Measurements from ENCODE around the gene ERN2. TPM values are rescaled to one million over a fixed set of nuclear protein-coding genes. Genes with fewer than 3 reads are reported as not detected.

Gene ERN2
- total RNA-seq, 2 donors from 2014 or later: 3.2 TPM; not detected in 1

DNA sequence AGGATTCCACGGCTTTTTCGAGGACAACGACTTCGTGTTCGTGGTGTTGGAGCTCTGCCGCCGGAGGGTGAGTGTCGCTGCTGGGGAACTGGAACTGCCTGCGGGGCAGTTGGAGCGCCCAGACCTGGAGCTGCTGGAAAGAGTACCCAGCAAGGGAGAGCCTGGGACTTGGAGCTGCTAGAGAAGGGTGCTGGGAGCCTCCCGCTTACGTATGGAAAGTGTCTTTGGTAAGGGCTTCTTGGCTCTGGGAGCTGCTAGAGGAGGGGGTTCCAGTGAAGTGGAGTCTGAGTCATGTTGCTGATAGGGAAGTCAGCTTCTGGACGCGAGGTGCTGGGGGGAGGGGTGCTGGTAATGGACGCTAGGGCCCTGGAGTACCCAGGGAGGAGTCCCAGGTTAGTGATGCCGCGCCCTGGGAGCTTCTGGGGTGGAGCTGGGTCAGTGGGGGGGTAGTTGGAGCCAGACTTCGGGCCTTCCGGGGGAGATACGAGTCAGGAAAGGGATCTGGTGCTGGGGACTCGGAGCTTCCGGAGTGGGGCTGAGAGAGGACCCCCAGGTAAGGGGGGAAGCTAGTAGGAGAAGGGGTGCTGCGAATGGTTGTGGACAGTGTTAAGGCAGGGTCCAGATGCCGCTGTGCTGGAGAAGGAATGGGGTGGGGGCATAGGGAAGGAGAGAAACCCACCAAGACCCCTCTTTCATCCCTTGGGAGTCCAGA, 33.6 kb downstream of the ERN2 start:
- Histone ChIP-seq H3K4me3 (peak overlapping the region; percentile 77), H3K27ac (no peak overlapping the region), H3K9me3 (no peaks in the 10 kb centered on the region), H3K4me1 (ENCODE audit: control insufficient read depth in 1 of 2, low read depth in 2 of 2) (peaks cover 7 to 16% of the 10 kb centered on the region in 2 donors), H3K27me3 (replicated peaks; ENCODE audit: insufficient read depth) (no peaks in the 10 kb centered on the region), H3K36me3 (peaks cover 3% of the 10 kb centered on the region)
- DNase-seq (ENCODE audit: low spot score) (no peak), ATAC-seq (ENCODE audit: insufficient number of reproducible peaks, low FRiP score, low read depth) (no peak)
- TF ChIP-seq, protein P1, sequence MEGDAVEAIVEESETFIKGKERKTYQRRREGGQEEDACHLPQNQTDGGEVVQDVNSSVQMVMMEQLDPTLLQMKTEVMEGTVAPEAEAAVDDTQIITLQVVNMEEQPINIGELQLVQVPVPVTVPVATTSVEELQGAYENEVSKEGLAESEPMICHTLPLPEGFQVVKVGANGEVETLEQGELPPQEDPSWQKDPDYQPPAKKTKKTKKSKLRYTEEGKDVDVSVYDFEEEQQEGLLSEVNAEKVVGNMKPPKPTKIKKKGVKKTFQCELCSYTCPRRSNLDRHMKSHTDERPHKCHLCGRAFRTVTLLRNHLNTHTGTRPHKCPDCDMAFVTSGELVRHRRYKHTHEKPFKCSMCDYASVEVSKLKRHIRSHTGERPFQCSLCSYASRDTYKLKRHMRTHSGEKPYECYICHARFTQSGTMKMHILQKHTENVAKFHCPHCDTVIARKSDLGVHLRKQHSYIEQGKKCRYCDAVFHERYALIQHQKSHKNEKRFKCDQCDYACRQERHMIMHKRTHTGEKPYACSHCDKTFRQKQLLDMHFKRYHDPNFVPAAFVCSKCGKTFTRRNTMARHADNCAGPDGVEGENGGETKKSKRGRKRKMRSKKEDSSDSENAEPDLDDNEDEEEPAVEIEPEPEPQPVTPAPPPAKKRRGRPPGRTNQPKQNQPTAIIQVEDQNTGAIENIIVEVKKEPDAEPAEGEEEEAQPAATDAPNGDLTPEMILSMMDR (IDR thresholded peaks at IDR 0.05): no peak

DNA sequence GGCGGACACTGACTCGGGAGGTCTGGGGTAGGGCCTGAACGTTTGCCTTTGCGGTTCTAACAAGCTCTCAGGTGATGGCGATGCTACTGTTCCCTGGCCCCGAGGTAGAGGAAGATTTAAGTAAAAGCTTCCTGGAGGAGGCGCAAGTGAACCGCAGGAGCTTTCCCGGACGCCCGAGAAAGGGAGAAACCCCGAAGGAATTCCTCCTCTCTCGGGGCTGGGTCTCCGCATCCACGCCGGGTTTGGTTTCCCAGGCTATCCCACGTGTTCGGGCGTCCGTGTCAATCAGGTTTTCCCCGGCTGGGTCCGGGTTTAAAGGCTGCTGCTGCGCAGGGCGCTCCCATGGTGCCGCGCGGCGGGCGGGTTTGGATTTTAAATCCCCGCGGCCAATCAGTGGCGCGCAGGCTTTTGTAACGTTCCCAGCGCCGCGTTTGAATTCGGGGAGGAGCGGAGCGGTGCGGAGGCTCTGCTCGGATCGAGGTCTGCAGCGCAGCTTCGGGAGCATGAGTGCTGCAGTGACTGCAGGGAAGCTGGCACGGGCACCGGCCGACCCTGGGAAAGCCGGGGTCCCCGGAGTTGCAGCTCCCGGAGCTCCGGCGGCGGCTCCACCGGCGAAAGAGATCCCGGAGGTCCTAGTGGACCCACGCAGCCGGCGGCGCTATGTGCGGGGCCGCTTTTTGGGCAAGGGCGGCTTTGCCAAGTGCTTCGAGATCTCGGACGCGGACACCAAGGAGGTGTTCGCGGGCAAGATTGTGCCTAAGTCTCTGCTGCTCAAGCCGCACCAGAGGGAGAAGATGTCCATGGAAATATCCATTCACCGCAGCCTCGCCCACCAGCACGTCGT, 34.4 kb downstream of the ERN2 start, which contains the start of gene PLK1:
Gene PLK1 (plus strand): TSS at position 460 of the 844 bp plus-strand sequence. CDS start 44 bp downstream, at position 504.
- TF ChIP-seq, protein P1 (IDR thresholded peaks at IDR 0.05): no peak
- peaks cover under 1% of the 10 kb centered on the region for H3K36me3 ChIP-seq
- peaks cover 7 to 16% of the 10 kb centered on the region in 2 donors for H3K4me1 ChIP-seq (ENCODE audit: control insufficient read depth in 1 of 2, low read depth in 2 of 2)
- no peak within 1 kb of the TSS for H3K27ac ChIP-seq
- peak; percentile 60 for ATAC-seq (ENCODE audit: insufficient number of reproducible peaks, low FRiP score, low read depth)
- H3K27me3 ChIP-seq (replicated peaks; ENCODE audit: insufficient read depth): no peaks in the 10 kb centered on the region
- peak within 1 kb of the TSS; percentile 77 for H3K4me3 ChIP-seq
- DNase-seq (ENCODE audit: low spot score): peak; percentile 34
- no peaks in the 10 kb centered on the region for H3K9me3 ChIP-seq

DNA sequence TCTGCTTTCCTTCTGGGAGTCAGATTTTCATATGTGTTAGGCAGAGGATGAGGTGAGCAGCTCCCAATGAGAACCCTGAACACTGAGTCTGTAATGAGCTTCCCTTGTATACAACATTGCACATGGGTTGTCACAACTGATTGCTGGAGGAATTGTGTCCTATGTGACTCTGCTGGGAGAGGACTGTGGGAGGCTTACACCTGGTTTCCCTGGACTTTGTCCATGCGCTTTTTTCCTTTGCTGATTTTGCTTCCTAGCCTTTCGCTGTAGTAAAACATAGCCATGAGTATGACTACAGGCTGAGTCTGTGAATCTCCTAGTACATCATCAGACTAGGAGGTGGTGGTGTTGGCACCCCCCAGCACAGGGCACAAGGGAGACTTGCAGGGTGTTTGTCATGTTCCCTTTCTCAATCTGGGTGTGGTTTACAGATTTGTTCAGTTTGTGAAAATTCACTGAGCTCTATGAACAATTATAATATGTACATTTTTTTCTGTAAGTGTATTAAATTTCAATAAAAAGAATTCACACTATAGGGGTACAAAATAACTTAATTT, 36.0 kb downstream of the ERN2 start:
- Histone ChIP-seq H3K9me3 (no peaks in the 10 kb centered on the region), H3K27me3 (replicated peaks; ENCODE audit: insufficient read depth) (no peaks in the 10 kb centered on the region), H3K4me1 (ENCODE audit: control insufficient read depth in 1 of 2, low read depth in 2 of 2) (peaks cover 7 to 16% of the 10 kb centered on the region in 2 donors), H3K27ac (no peak overlapping the region), H3K36me3 (no peaks in the 10 kb centered on the region), H3K4me3 (no peak overlapping the region)
- DNase-seq (ENCODE audit: low spot score) (no peak), ATAC-seq (ENCODE audit: insufficient number of reproducible peaks, low FRiP score, low read depth) (no peak)
- TF ChIP-seq, protein P1 (IDR thresholded peaks at IDR 0.05): no peak

DNA sequence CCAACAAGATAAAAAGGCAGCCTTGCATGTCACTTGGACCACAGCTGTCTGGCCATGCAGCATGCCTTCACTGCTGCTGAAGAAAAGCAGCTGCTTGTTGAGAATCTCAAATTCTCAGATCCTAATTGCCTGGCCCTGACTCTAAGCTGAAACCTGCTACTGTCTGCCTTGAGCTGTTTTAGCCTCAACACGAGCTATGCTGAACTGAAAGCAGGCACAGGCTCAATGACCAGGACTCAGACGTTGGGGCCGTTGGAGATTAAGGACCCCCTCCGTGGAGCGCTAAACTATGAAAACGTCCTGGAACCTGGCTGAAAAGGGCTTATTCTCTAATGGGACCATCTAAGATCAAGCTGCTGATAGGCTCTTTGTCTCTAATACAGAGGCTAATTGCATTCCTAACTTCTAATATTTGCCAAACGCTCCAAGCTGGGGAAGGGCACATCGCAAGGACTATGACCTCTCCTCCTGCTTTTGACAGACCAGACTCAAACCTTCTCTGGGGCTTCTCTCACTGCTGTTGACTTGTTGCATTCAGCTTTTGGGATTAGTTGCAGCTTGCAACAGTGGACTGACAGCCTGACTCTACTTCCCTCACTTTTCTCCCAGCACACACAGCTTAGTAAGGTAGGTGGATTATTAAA, 38.9 kb downstream of the ERN2 start:
- H3K27me3 ChIP-seq (replicated peaks; ENCODE audit: insufficient read depth): no peaks in the 10 kb centered on the region
- H3K4me1 ChIP-seq (ENCODE audit: control insufficient read depth in 1 of 2, low read depth in 2 of 2): peaks cover 2 to 10% of the 10 kb centered on the region in 2 donors
- no peak overlapping the region for H3K27ac ChIP-seq
- peaks cover 15% of the 10 kb centered on the region for H3K36me3 ChIP-seq
- ATAC-seq (ENCODE audit: insufficient number of reproducible peaks, low FRiP score, low read depth): no peak
- DNase-seq (ENCODE audit: low spot score): no peak
- H3K4me3 ChIP-seq: no peak overlapping the region
- TF ChIP-seq, protein P1 (IDR thresholded peaks at IDR 0.05): no peak
- no peaks in the 10 kb centered on the region for H3K9me3 ChIP-seq
